A549 (cell line): ENCODE results near the gene CDKN1C.
"Not testable (repeated sequence)": the region's sequence is repeated elsewhere in the genome, so short reads cannot be mapped to it uniquely, and the experiment has no call there.

Experiments used
- CBX8 ChIP-seq: fragments of 200-600 bp; sonication (generic); IDR thresholded peaks from 2 replicates; pipeline ENCODE4 v1.6.1; 2016
- CHD4 ChIP-seq: fragments of 200-600 bp; sonication (generic); IDR thresholded peaks from 2 replicates; pipeline ENCODE4 v1.6.1; 2016; ENCODE audit warnings: antibody characterized with exemption, mild to moderate bottlenecking, borderline replicate concordance
- GATA3 ChIP-seq: IDR thresholded peaks from 2 replicates; pipeline ENCODE4 v1.6.1; 2012; ENCODE audit warnings: borderline replicate concordance
- JUN ChIP-seq, 2 experiments: fragments of >200 bp; sonication (Bioruptor Twin); formaldehyde crosslinking; IDR thresholded peaks; 2 replicates in 1 of 2; 3 replicates in 1 of 2; pipeline ENCODE4 v1.6.1; 2016 to 2017
- KDM1A ChIP-seq: fragments of 200-600 bp; sonication (generic); IDR thresholded peaks from 2 replicates; pipeline ENCODE4 v1.6.1; 2016; ENCODE audit warnings: low read depth, mild to moderate bottlenecking
- PHF8 ChIP-seq: fragments of 200-600 bp; sonication (generic); IDR thresholded peaks from 2 replicates; pipeline ENCODE4 v1.6.1; 2016; ENCODE audit warnings: low read depth, mild to moderate bottlenecking, antibody characterized with exemption, moderate library complexity, borderline replicate concordance
- POLR2A ChIP-seq: IDR thresholded peaks from 2 replicates; pipeline ENCODE4 v1.6.1; 2012; ENCODE audit warnings: mild to moderate bottlenecking, low read length
- SMC3 ChIP-seq: fragments of >200 bp; sonication (Bioruptor Twin); formaldehyde crosslinking; IDR thresholded peaks from 3 replicates; pipeline ENCODE4 v1.6.1; 2018; ENCODE audit warnings: inconsistent platforms
- TF ChIP-seq, protein P1 (sequence below): fragments of 150-350 bp; IDR thresholded peaks from 2 replicates; pipeline ENCODE4 v1.6.1; 2014; ENCODE audit warnings: low read depth, mild to moderate bottlenecking, low read length
- TF ChIP-seq, protein P2 (sequence below): fragments of >200 bp; sonication (Bioruptor Twin); formaldehyde crosslinking; IDR thresholded peaks from 3 replicates; pipeline ENCODE4 v1.5.1; 2016
- TF ChIP-seq, protein P3 (sequence below): IDR thresholded peaks from 2 replicates; pipeline ENCODE4 v1.6.1; 2012; ENCODE audit warnings: low read depth, borderline replicate concordance

DNA sequence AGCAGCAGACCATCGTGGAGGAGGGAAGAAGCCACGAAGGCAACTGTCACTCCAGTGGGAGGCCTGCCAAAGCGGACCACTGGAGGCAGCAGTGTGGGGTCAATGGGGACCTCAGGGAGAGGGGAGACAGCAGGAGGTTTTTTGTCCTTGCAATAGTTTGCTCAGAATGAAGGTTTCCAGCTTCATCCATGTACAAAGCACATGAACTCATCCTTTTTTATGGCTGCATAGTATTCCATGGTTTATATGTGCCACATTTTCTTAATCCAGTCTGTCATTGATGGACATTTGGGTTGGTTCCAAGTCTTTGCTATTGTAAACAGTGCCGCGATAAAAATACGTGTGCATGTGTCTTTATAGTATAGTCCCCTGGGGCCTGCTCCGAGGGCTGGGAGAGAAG is 19.7 kb upstream of the CDKN1C start:
- TF ChIP-seq, protein P1, sequence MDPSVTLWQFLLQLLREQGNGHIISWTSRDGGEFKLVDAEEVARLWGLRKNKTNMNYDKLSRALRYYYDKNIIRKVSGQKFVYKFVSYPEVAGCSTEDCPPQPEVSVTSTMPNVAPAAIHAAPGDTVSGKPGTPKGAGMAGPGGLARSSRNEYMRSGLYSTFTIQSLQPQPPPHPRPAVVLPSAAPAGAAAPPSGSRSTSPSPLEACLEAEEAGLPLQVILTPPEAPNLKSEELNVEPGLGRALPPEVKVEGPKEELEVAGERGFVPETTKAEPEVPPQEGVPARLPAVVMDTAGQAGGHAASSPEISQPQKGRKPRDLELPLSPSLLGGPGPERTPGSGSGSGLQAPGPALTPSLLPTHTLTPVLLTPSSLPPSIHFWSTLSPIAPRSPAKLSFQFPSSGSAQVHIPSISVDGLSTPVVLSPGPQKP = not testable (repeated sequence)
- TF ChIP-seq, protein P2, sequence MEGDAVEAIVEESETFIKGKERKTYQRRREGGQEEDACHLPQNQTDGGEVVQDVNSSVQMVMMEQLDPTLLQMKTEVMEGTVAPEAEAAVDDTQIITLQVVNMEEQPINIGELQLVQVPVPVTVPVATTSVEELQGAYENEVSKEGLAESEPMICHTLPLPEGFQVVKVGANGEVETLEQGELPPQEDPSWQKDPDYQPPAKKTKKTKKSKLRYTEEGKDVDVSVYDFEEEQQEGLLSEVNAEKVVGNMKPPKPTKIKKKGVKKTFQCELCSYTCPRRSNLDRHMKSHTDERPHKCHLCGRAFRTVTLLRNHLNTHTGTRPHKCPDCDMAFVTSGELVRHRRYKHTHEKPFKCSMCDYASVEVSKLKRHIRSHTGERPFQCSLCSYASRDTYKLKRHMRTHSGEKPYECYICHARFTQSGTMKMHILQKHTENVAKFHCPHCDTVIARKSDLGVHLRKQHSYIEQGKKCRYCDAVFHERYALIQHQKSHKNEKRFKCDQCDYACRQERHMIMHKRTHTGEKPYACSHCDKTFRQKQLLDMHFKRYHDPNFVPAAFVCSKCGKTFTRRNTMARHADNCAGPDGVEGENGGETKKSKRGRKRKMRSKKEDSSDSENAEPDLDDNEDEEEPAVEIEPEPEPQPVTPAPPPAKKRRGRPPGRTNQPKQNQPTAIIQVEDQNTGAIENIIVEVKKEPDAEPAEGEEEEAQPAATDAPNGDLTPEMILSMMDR = not testable (repeated sequence)
- TF ChIP-seq KDM1A; CHD4; CBX8; POLR2A; PHF8; JUN (IDR thresholded peaks at IDR 0.05); GATA3; SMC3: not testable (repeated sequence)
- TF ChIP-seq, protein P3, sequence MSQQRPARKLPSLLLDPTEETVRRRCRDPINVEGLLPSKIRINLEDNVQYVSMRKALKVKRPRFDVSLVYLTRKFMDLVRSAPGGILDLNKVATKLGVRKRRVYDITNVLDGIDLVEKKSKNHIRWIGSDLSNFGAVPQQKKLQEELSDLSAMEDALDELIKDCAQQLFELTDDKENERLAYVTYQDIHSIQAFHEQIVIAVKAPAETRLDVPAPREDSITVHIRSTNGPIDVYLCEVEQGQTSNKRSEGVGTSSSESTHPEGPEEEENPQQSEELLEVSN = not testable (repeated sequence)
